ENCODE measurements around the gene SPEM1. TPM values are rescaled to one million over a fixed set of nuclear protein-coding genes. Genes with fewer than 3 reads are reported as not detected.

Gene SPEM1
- total RNA-seq, 1 experiment from 2014 or later: 1.1 TPM

DNA sequence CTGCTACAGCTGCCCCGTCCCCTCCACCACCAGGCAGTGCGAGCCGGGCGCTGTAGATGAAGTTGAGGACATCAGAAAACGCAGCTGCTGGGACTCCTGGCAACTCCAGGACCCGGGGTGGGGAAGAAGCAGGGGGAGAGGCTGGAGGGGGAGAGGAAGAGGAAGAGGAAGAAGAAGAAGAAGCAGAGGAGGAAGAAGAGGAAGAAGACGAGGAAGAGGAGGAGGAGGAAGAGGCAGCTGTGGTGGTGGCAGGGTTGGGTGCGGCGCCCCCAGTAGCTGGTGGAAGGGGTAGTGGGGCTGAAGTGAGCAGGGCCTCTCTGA is 46.2 kb downstream of the SPEM1 start:
- CTCF ChIA-PET: no interaction called here
- no peaks in the 10 kb centered on the region for H3K9me2 ChIP-seq (ENCODE audit: insufficient read depth)
- H3K36me3 ChIP-seq (ENCODE audit: low read depth): no peaks in the 10 kb centered on the region
- no peaks in the 10 kb centered on the region for H3F3A ChIP-seq (ENCODE audit: insufficient read depth, low read depth)
- no peaks in the 10 kb centered on the region for H3K4me1 ChIP-seq (replicated peaks; ENCODE audit: insufficient read depth)
- no peaks in the 10 kb centered on the region for H4K20me1 ChIP-seq (ENCODE audit: insufficient read depth)
- H3K9me3 ChIP-seq (ENCODE audit: insufficient read depth, low read depth): no peaks in the 10 kb centered on the region
- no peak for DNase-seq
- no peak for TF ChIP-seq EZH2 (IDR thresholded peaks at IDR 0.05; ENCODE audit: low read depth)
- TF ChIP-seq, protein P1, sequence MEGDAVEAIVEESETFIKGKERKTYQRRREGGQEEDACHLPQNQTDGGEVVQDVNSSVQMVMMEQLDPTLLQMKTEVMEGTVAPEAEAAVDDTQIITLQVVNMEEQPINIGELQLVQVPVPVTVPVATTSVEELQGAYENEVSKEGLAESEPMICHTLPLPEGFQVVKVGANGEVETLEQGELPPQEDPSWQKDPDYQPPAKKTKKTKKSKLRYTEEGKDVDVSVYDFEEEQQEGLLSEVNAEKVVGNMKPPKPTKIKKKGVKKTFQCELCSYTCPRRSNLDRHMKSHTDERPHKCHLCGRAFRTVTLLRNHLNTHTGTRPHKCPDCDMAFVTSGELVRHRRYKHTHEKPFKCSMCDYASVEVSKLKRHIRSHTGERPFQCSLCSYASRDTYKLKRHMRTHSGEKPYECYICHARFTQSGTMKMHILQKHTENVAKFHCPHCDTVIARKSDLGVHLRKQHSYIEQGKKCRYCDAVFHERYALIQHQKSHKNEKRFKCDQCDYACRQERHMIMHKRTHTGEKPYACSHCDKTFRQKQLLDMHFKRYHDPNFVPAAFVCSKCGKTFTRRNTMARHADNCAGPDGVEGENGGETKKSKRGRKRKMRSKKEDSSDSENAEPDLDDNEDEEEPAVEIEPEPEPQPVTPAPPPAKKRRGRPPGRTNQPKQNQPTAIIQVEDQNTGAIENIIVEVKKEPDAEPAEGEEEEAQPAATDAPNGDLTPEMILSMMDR (conservative IDR thresholded peaks at IDR 0.05): no peak
- H3K27me3 ChIP-seq (ENCODE audit: insufficient read depth, low read depth): no peaks in the 10 kb centered on the region
- H3K27ac ChIP-seq: no peak overlapping the region
- POLR2A ChIA-PET (ENCODE audit: unreplicated experiment): no interaction called here
- no peak overlapping the region for H3K4me3 ChIP-seq
- no TSS peak for BruUV-seq (replicated peaks)
- H2AFZ ChIP-seq: no peak overlapping the region
- intact Hi-C loops (cut with micrococcal nuclease; ENCODE audit: unreplicated experiment): no loop called here
- no peaks in the 10 kb centered on the region for H3K79me2 ChIP-seq (ENCODE audit: low read depth)
- no peak overlapping the region for H3K4me2 ChIP-seq

DNA sequence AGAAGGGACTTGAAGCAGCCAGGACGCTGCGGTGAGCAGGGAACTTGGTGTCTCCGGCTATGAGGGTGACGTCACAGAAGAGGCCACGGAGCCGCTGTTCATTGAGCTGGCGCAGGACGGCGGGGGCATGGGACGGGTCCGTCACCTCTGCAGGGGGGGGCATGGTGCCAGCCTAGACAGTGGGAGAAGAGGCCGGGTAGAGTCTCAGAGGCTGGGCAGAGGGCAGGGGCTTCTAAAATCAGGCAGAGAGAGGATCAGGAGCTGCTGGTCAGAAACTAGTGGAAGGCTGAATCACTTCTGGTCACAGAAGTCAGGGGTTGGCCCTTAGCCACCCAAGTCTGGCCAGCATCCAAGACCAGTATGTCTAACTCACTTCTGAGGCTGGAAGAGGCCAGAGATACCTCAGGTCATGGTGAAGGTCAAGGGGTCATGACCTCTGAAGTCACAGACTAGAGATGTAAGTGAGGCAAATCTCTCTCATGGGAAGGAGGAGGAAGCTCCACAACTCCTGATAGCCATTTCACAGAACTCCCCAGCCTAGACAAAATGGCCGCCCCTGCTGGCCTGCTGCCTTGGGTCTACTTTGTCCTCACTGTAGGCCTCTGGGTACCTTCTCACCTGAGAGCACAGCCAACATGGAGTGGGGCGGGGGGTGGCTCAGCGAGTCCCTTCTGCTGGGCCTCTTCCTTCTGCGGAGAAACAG is 46.7 kb downstream of the SPEM1 start:
- CTCF ChIA-PET: no interaction called here
- no TSS peak for BruUV-seq (replicated peaks)

DNA sequence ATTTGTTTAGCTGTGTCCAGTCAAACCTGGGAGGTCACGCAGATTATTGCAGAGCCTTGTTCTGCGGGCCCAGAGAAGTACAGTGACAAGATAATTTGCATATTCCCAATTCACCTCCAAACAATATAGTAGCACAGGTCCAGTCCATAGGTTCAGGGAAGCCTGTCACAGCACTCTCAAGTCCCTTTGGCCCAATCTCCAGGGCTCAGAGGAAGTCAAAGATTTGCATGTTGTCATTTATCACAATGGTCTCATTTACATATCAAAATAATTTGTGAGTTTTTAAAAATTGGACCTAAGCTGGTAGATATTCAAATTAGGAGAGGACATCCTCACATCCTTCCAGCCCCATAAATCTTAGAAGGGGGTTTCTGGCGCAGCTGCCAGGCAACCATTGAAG is 47.4 kb downstream of the SPEM1 start:
- H4K20me1 ChIP-seq (ENCODE audit: insufficient read depth): no peaks in the 10 kb centered on the region

More for the DNA sequence above, 46.7 kb downstream of the SPEM1 start:
- H3K27me3 ChIP-seq (ENCODE audit: insufficient read depth, low read depth): no peaks in the 10 kb centered on the region
- H3K27ac ChIP-seq: no peak overlapping the region
- no peak overlapping the region for H3K4me2 ChIP-seq
- no peaks in the 10 kb centered on the region for H4K20me1 ChIP-seq (ENCODE audit: insufficient read depth)
- H3K9me3 ChIP-seq (ENCODE audit: insufficient read depth, low read depth): no peaks in the 10 kb centered on the region
- H3K4me3 ChIP-seq: no peak overlapping the region
- no peak for DNase-seq
- H3F3A ChIP-seq (ENCODE audit: insufficient read depth, low read depth): no peaks in the 10 kb centered on the region
- no peaks in the 10 kb centered on the region for H3K4me1 ChIP-seq (replicated peaks; ENCODE audit: insufficient read depth)
- no peaks in the 10 kb centered on the region for H3K36me3 ChIP-seq (ENCODE audit: low read depth)
- intact Hi-C loops (cut with micrococcal nuclease; ENCODE audit: unreplicated experiment): no loop called here
- POLR2A ChIA-PET (ENCODE audit: unreplicated experiment): no interaction called here
- no peak for TF ChIP-seq EZH2 (IDR thresholded peaks at IDR 0.05; ENCODE audit: low read depth)
- TF ChIP-seq, protein P1 (conservative IDR thresholded peaks at IDR 0.05): no peak
- H3K79me2 ChIP-seq (ENCODE audit: low read depth): no peaks in the 10 kb centered on the region
- H2AFZ ChIP-seq: no peak overlapping the region
- H3K9me2 ChIP-seq (ENCODE audit: insufficient read depth): no peaks in the 10 kb centered on the region

More for the DNA sequence above, 47.4 kb downstream of the SPEM1 start:
- intact Hi-C loops (cut with micrococcal nuclease; ENCODE audit: unreplicated experiment): no loop called here
- Histone ChIP-seq H3K27ac (no peak overlapping the region), H3K36me3 (ENCODE audit: low read depth) (no peaks in the 10 kb centered on the region), H3K4me3 (no peak overlapping the region), H3K9me3 (ENCODE audit: insufficient read depth, low read depth) (no peaks in the 10 kb centered on the region), H3K79me2 (ENCODE audit: low read depth) (no peaks in the 10 kb centered on the region), H3K4me2 (no peak overlapping the region), H3K27me3 (ENCODE audit: insufficient read depth, low read depth) (no peaks in the 10 kb centered on the region), H3F3A (ENCODE audit: insufficient read depth, low read depth) (no peaks in the 10 kb centered on the region), H3K9me2 (ENCODE audit: insufficient read depth) (no peaks in the 10 kb centered on the region), H3K4me1 (replicated peaks; ENCODE audit: insufficient read depth) (no peaks in the 10 kb centered on the region), H2AFZ (no peak overlapping the region)
- TF ChIP-seq, protein P1 (conservative IDR thresholded peaks at IDR 0.05): no peak
- TF ChIP-seq EZH2 (IDR thresholded peaks at IDR 0.05; ENCODE audit: low read depth): no peak
- no TSS peak for BruUV-seq (replicated peaks)
- CTCF ChIA-PET: no interaction called here
- no peak for DNase-seq
- POLR2A ChIA-PET (ENCODE audit: unreplicated experiment): interaction anchor here (0.6 kb wide), 1 partner anchor 10 kb away, joined by 3 read pairs; no protein-coding TSS in a partner anchor

Measured in PC-9 (cell line).